HepG2 (cell line): ENCODE results near the gene C1QTNF12. TPM values are rescaled to one million over a fixed set of nuclear protein-coding genes. Genes with fewer than 3 reads are reported as not detected.

Experiments
- ADNP ChIP-seq: sonication (generic); formaldehyde crosslinking; IDR thresholded peaks from 2 replicates; pipeline ENCODE4 v1.4.0; 2020; ENCODE audit warnings: missing genetic modification reagents
- ATF6 ChIP-seq: sonication (generic); formaldehyde crosslinking; conservative IDR thresholded peaks from 2 replicates; pipeline ENCODE4 v1.4.0; 2020; ENCODE audit warnings: missing genetic modification reagents
- CSRNP2 ChIP-seq: sonication (generic); formaldehyde crosslinking; conservative IDR thresholded peaks from 2 replicates; pipeline ENCODE4 v1.8.0; 2022; ENCODE audit warnings: low read depth, missing genetic modification reagents
- DMAP1 ChIP-seq: IDR thresholded peaks from 2 replicates; pipeline ENCODE4 v1.6.1; 2016
- GZF1 ChIP-seq: sonication (generic); formaldehyde crosslinking; IDR thresholded peaks from 2 replicates; pipeline ENCODE4 v1.5.1; 2020; ENCODE audit warnings: mild to moderate bottlenecking, missing genetic modification reagents
- HDAC2 ChIP-seq: sonication (generic); formaldehyde crosslinking; IDR thresholded peaks from 2 replicates; pipeline ENCODE4 v1.4.0; 2020; ENCODE audit warnings: missing genetic modification reagents
- KDM1A ChIP-seq: IDR thresholded peaks from 2 replicates; pipeline ENCODE4 v1.6.1; 2016; ENCODE audit warnings: missing compliant biosample characterization
- KDM4B ChIP-seq: sonication (generic); formaldehyde crosslinking; IDR thresholded peaks from 2 replicates; pipeline ENCODE4 v1.4.0; 2020; ENCODE audit warnings: missing genetic modification reagents
- KDM5A ChIP-seq: fragments of 200-600 bp; sonication (generic); IDR thresholded peaks from 2 replicates; pipeline ENCODE4 v1.7.0; 2018; ENCODE audit warnings: antibody characterized with exemption, mild to moderate bottlenecking, low read length, borderline replicate concordance
- MLLT10 ChIP-seq: sonication (generic); formaldehyde crosslinking; IDR thresholded peaks from 2 replicates; pipeline ENCODE4 v1.4.0; 2020; ENCODE audit warnings: missing genetic modification reagents
- MNT ChIP-seq: fragments of 450-650 bp; IDR thresholded peaks from 2 replicates; pipeline ENCODE4 v1.6.1; 2016
- NFIC ChIP-seq: IDR thresholded peaks from 2 replicates; pipeline ENCODE4 v1.6.1; 2012; ENCODE audit warnings: mild to moderate bottlenecking, low read length, inconsistent platforms
- RBAK ChIP-seq: sonication (generic); formaldehyde crosslinking; IDR thresholded peaks from 2 replicates; pipeline ENCODE4 v1.5.1; 2020; ENCODE audit warnings: mild to moderate bottlenecking, missing genetic modification reagents
- RBM22 ChIP-seq: fragments of 200-400 bp; formaldehyde crosslinking; optimal IDR thresholded peaks from 2 replicates; pipeline ENCODE3; 2017; ENCODE audit warnings: mild to moderate bottlenecking, low read length, moderate library complexity
- SRY ChIP-seq: sonication (generic); formaldehyde crosslinking; IDR thresholded peaks from 2 replicates; pipeline ENCODE4 v1.8.0; 2022; ENCODE audit warnings: mild to moderate bottlenecking, missing genetic modification reagents
- TBL1XR1 ChIP-seq: fragments of 150-350 bp; IDR thresholded peaks from 2 replicates; pipeline ENCODE4 v1.6.1; 2014; ENCODE audit warnings: borderline replicate concordance, low read length; ENCODE audit not compliant: partially characterized antibody
- ZFP41 ChIP-seq: sonication (generic); formaldehyde crosslinking; IDR thresholded peaks from 2 replicates; pipeline ENCODE4 v1.4.0; 2020; ENCODE audit warnings: mild to moderate bottlenecking, missing genetic modification reagents, borderline replicate concordance
- ZFYVE20 ChIP-seq: sonication (generic); formaldehyde crosslinking; IDR thresholded peaks from 2 replicates; pipeline ENCODE4 v1.8.0; 2023; ENCODE audit warnings: low read depth, mild to moderate bottlenecking, moderate library complexity, missing genetic modification reagents, borderline replicate concordance
- ZNF468 ChIP-seq: sonication (generic); formaldehyde crosslinking; IDR thresholded peaks from 2 replicates; pipeline ENCODE4 v1.8.0; 2022; ENCODE audit warnings: mild to moderate bottlenecking, moderate library complexity, missing genetic modification reagents
- ZNF781 ChIP-seq: sonication (generic); formaldehyde crosslinking; IDR thresholded peaks from 2 replicates; pipeline ENCODE4 v1.5.1; 2020; ENCODE audit warnings: borderline replicate concordance, mild to moderate bottlenecking, missing genetic modification reagents; ENCODE audit errors: not compliant biosample characterization
- ZSCAN9 ChIP-seq: IDR thresholded peaks from 2 replicates; pipeline ENCODE4 v1.6.1; 2016; ENCODE audit warnings: borderline replicate concordance
- polyA plus RNA-seq, 8 experiments: library from polyadenylated mRNA; depleted of rRNA in 3 of 8; stranded (reverse) in 7 of 8; unstranded in 1 of 8; fragments of >200 nt; fragmentation: Illumina TruSeq in 4 of 8; extraction: Trizol in 4 of 8; gene quantifications; 2 replicates each; pipeline versions ENCODE4 v1.2.1 to v1.2.3, GENCODE V29; 2011 to 2016; ENCODE audit warnings: low read depth in 4 of 8, missing spikeins in 1 of 8, mixed read lengths in 1 of 8; ENCODE audit not compliant: insufficient read depth in 1 of 8
- total RNA-seq, 5 experiments: library from RNA; depleted of rRNA; stranded (reverse); fragments of >200 nt; fragmentation: Illumina TruSeq; extraction: Trizol; gene quantifications; 2 replicates each; pipeline ENCODE4 v1.2.3, GENCODE V29; 2016; ENCODE audit warnings: low read depth in 1 of 5
- TF ChIP-seq, protein P1 (sequence below): sonication (generic); formaldehyde crosslinking; IDR thresholded peaks from 2 replicates; pipeline ENCODE4 v1.9.0; 2021; ENCODE audit warnings: missing genetic modification reagents, mild to moderate bottlenecking, borderline replicate concordance
- TF ChIP-seq, protein P2 (sequence below): sonication (generic); formaldehyde crosslinking; IDR thresholded peaks from 2 replicates; pipeline ENCODE4 v1.8.1; 2023; ENCODE audit warnings: mild to moderate bottlenecking, inconsistent platforms, moderate library complexity, missing genetic modification reagents, borderline replicate concordance

The C1QTNF12 gene
- total and polyA plus RNA-seq, 2 of the 13 experiments (the other 11 are each of a cell fraction or from before 2014, with no cell fraction given): 0.18 to 0.64 TPM

DNA sequence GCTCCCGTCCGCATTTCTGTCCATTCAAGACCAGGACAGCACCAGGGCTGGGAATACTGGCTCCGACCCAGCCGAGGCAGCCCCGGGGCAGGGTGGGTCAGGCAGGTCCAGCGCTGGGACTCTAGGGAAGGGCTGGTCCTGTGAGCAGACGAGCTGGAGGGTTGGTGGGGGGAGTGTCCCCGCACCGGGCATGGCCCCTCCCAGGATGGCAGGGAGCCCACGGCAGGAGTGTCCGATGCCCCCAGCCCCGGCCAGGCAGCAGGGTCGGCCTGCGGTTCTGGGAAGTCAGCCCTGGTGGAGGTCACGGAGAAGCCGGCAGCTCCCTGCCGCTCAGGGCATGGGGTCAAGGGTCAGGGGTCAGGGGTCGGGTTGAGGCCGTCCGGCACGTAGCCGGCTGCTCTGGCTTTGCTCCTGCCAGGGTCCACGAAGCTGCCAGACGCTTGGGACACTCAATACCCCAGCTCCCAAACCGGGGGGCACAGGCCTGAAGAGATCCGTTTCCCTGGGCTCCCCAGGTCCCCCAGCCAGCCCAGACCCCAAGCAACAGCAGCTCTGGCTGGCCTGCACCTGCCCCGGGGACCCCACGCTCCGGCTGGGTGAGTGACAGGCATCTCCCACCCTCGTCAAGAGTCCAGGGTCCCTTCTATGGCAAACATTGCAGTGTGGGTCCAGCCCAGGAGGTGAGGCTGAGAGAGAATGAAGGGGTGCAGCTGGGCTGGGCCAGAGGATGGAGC lies 6.7 kb downstream of the C1QTNF12 start (continued):
- TF ChIP-seq ATF6 (CRISPR knock-in tag): no peak
- no peak for TF ChIP-seq RBM22
- no peak for TF ChIP-seq ADNP (CRISPR knock-in tag)
- TF ChIP-seq ZSCAN9 (CRISPR knock-in tag): no peak
- no peak for TF ChIP-seq NFIC
- TF ChIP-seq RBAK: no peak
- peak; percentile 65; the same call in 1 of the 2 replicates for TF ChIP-seq SRY (CRISPR knock-in tag)
- TF ChIP-seq MLLT10: no peak
- TF ChIP-seq, protein P1, sequence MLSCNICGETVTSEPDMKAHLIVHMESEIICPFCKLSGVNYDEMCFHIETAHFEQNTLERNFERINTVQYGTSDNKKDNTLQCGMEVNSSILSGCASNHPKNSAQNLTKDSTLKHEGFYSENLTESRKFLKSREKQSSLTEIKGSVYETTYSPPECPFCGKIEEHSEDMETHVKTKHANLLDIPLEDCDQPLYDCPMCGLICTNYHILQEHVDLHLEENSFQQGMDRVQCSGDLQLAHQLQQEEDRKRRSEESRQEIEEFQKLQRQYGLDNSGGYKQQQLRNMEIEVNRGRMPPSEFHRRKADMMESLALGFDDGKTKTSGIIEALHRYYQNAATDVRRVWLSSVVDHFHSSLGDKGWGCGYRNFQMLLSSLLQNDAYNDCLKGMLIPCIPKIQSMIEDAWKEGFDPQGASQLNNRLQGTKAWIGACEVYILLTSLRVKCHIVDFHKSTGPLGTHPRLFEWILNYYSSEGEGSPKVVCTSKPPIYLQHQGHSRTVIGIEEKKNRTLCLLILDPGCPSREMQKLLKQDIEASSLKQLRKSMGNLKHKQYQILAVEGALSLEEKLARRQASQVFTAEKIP (CRISPR knock-in tag): no peak
- no peak for TF ChIP-seq KDM5A
- TF ChIP-seq KDM4B (CRISPR knock-in tag): no peak
- no peak for TF ChIP-seq ZFP41 (CRISPR knock-in tag)
- TF ChIP-seq KDM1A: no peak
- no peak for TF ChIP-seq ZNF781 (CRISPR knock-in tag)
- TF ChIP-seq, protein P2, sequence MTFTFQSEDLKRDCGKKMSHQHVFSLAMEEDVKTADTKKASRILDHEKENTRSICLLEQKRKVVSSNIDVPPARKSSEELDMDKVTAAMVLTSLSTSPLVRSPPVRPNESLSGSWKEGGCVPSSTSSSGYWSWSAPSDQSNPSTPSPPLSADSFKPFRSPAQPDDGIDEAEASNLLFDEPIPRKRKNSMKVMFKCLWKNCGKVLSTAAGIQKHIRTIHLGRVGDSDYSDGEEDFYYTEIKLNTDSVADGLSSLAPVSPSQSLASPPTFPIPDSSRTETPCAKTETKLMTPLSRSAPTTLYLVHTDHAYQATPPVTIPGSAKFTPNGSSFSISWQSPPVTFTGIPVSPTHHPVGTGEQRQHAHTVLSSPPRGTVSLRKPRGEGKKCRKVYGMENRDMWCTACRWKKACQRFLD (CRISPR knock-in tag): no peak
- TF ChIP-seq MNT: no peak
- 0 out of 2 replicates have a peak, but pooled peaks have one; percentile 20 for TF ChIP-seq DMAP1 (CRISPR knock-in tag)
- no peak for TF ChIP-seq TBL1XR1
- TF ChIP-seq HDAC2 (CRISPR knock-in tag): no peak
- no peak for TF ChIP-seq ZNF468 (CRISPR knock-in tag)
- TF ChIP-seq ZFYVE20 (CRISPR knock-in tag): no peak
- TF ChIP-seq CSRNP2: no peak
- no peak for TF ChIP-seq GZF1 (CRISPR knock-in tag)
